T-helper 9 cell (primary cell): ENCODE results near the gene EIF4E1B.

Experiments
- DNase-seq: peaks from one replicate; pipeline ENCODE4 v3.0.0-alpha.2; 2020

EIF4E1B gene

GRCh38 chr5:176606875-176607274, 23.6 kb upstream of the EIF4E1B start:
- no peak for DNase-seq

DNA sequence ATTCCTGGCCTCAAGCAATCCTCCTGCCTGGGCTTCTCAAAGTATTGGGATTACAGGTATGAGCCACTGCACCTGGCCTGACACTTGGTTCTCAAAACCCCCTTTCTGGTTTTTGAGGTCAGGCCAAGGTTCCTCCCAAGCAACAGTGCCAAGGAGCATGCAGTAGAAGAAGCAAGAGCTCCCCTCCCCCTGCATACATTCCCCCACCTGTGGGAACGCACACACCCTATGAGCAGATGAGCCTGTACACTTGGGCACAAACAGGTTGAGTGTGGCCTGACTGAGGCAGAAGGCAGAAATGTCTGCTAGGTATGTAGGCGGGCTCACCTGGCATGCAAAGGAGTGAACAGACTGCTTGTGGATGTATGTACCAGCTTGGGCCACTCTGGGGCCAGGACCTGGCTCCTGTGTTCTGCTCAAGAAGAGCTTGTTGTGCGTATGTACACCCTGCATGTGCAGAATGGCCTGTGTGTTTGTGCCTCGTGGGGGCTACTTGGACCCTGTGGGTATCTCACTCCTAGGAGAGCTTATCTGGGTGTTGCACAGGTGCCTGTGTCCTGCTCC, 22.3 kb upstream of the EIF4E1B start:
- DNase-seq = no peak

GRCh38 chr5:176608937-176609723, 21.3 kb upstream of the EIF4E1B start:
- no peak for DNase-seq

DNA sequence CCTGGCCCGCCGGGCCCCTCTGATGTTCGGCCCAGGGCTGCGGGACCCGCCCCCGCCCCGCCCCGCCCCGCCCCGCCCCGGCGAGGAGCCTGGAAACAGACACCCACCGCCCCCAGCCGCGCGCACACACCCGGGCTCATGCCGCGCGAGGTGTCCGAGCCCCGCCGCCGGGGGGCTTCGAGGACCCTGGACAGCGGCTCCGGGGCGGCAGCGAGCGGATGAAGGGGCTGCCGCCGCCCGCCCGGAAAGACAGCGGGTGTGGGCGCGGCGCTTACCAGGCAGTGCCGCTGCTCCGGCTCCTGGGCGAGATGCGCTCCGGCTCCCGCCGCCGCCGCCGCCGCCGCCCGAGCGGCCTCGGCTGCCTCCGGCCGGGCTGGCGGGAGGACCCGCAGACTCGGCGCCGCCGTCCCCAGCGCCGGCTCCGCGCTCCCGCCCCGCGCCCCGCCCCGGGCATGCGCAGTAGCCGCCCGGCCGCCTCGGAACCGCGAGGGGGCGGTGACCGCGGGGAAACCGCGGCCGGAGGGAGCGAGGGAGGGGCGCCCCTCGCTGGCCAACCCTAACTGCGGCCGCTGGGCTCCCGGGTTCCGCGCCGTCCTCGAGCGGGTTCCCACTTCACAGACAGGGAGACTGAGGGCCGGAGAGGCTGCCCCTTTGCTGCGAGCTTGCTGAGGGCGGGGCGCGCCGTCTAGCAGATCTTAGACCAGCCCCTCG, 20.6 kb upstream of the EIF4E1B start, which contains the start of gene GPRIN1:
GPRIN1 (minus strand) TSS at position 433 of the 711 bp plus-strand sequence. CDS start 10,322 bp downstream, outside the sequence.
- peak; percentile 39 for DNase-seq

GRCh38 chr5:176610435-176610773, 20.1 kb upstream of the EIF4E1B start:
- no peak for DNase-seq

GRCh38 chr5:176611435-176611834, 19.0 kb upstream of the EIF4E1B start:
- peak; percentile 55 for DNase-seq

DNA sequence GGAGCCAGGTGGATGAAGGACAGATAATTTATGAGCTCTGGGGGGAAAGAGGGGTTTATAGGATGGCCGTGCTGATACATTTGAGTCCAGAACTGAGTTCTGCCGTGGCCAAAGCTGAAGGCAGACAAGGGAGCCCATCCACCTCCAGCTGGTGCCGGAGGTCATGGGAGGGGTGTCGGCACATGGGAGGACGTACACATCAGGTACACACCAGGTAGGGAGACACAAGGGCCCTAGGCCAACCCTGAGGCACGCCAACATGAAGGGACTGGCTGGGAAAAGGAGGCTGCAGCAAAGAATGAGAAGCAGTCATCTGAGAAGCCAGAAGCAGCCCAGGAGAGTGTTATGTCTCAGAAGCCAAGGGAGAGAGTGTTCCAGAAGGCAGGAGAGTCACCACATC, 18.5 kb upstream of the EIF4E1B start:
- no peak for DNase-seq

DNA sequence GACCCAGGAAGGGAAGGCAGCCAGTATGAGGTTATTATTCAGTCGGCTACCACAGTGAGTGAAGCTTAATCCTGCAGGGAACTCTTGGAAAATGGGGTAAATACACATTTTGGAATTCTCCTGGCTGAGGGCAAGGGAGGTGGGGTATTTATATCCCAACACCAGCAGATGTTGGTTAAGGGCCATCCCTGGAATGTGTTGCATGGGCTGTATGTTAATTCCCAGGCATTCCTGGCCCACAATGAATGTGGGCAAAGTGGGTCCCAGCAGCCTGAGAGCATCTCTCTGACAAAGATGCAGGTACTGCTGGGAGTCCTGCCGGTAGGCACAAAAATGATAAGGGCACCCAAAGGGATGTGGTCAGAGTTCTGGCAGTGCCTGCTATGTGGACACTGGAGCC, 17.6 kb upstream of the EIF4E1B start:
- DNase-seq = no peak

- no peak for DNase-seq
Measured at GRCh38 chr5:176614805-176615478, 15.5 kb upstream of the EIF4E1B start.

- no peak for DNase-seq
Measured at GRCh38 chr5:176616511-176616910, 14.0 kb upstream of the EIF4E1B start.

DNA sequence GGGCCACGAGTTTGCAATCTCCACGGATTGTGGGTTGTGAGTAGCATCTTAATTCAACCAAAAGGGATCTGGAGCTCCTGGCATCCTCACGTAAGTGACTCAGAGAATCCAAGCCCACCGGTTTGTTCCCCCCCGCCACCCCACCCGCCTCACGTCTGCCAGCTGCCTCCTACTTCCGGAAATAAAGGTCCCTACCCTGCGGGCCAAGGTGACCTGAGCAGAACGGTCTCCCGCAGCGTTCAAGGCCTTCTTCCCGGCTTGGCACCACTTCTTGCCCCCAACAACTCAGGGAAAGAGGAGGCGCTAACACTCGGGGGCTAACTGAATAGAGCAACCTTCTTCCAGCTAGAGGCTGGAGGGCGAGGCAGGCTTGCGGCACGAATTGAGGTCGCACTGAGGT, 11.7 kb upstream of the EIF4E1B start:
- no peak for DNase-seq

GRCh38 chr5:176619203-176619568, 11.3 kb upstream of the EIF4E1B start:
- peak; percentile 52 for DNase-seq

GRCh38 chr5:176619569-176620332, 10.7 kb upstream of the EIF4E1B start:
- DNase-seq = no peak

DNA sequence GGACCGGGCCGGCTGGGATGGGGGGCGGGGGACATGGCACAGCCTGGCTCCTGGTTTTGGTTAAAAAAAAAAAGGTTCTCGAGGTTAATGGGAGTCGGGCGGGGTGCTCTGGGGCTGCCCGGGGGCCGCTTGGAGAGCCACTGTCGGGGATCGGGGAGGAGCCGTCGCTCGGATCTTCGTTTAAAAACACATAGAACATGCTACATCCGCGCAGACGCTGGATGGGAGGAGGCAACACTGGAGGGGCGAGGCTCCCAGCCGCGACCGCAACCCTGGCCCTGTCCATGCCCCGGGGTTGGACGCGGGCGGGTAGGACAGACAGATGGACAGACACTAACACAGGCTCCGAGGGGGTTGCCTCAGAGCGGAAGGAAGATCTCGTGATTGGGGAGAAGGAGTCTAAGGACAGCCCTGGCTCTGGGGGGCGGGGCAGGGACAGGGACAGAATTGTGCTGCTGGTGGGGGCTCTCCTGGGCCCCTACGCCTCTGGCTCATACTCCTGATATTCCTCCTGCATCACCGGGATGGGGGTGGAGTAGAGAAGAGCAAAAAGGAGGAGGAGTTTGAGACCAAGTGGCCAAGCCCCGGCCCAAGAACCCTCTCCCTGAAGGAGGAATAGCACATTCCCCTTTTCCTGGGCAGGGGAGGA, 10.0 kb upstream of the EIF4E1B start:
- no peak for DNase-seq

GRCh38 chr5:176621661-176622079, 8.8 kb upstream of the EIF4E1B start:
- DNase-seq = no peak

GRCh38 chr5:176624142-176624541, 6.3 kb upstream of the EIF4E1B start:
- no peak for DNase-seq

- no peak for DNase-seq
Measured at GRCh38 chr5:176624938-176625337, 5.5 kb upstream of the EIF4E1B start.

DNA sequence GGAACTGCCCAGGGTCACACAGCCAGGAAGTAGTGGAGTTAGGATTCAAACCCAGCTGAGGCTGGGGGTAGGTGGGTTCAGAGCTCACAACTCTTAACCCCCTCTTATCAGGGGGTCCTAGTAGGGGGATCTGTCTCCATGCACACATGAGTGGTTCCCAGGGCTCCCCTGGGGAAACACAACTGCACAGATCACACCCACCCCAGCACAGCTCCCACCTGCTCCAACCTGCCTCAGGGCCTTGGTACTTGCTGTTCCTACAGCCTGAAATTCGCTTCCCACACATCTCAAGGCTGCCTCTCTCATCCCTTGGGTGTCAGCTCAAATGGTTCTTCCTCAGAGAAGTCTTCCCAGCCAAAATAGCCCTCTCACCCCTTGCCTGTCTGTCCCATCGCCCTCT, 5.0 kb upstream of the EIF4E1B start:
- DNase-seq = no peak

GRCh38 chr5:176625966-176626875, 4.3 kb upstream of the EIF4E1B start:
- no peak for DNase-seq

DNA sequence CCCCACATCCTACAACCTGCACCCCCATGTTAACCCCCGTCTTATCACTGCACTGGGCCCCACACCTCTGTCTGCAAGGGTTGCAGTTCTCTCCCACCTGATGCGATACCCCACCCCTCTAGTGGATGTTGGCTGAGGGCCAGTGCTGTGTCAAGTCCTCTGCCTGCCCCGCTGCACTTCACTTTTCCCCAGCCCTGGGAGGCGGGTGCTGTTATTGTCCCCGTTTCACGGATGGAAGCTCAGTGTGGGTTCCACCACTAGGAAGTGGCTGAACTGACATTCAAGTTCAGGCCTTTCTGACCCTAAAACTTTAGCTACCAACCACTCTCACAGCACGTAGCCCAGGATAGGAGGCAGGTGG, 3.6 kb upstream of the EIF4E1B start:
- no peak for DNase-seq

- DNase-seq = no peak
Measured at GRCh38 chr5:176627582-176627981, 2.9 kb upstream of the EIF4E1B start.
